Muscle of leg (tissue), 16 donors: ENCODE data around the gene ZNF267. TPM values are rescaled to one million over a fixed set of nuclear protein-coding genes. Genes with fewer than 3 reads are reported as not detected.
"Not testable (repeated sequence)": the region's sequence is repeated elsewhere in the genome, so short reads cannot be mapped to it uniquely, and the experiment has no call there.

Source experiments
- DNase-seq: peaks from one replicate; pipeline ENCODE4 v3.0.0; 2013
- H3K27ac ChIP-seq: one replicate; pipeline ENCODE4 v1.5.1; 2013; ENCODE audit warnings: mild to moderate bottlenecking, low read length, control low read depth
- H3K27me3 ChIP-seq: one replicate; pipeline ENCODE4 v1.6.1; 2013; ENCODE audit warnings: low read length; ENCODE audit not compliant: control insufficient read depth, insufficient read depth
- H3K36me3 ChIP-seq: one replicate; pipeline ENCODE4 v1.6.1; 2013; ENCODE audit warnings: low read length; ENCODE audit not compliant: control insufficient read depth, insufficient read depth
- H3K4me1 ChIP-seq: one replicate; pipeline ENCODE4 v1.6.1; 2013; ENCODE audit warnings: low read length; ENCODE audit not compliant: control insufficient read depth, insufficient read depth
- H3K4me3 ChIP-seq: one replicate; pipeline ENCODE4 v1.5.1; 2013; ENCODE audit warnings: low read length, control low read depth
- H3K9me3 ChIP-seq: replicated peaks from 2 replicates; pipeline ENCODE4 v1.6.1; 2013; ENCODE audit warnings: low read depth, low read length; ENCODE audit not compliant: control insufficient read depth
- WGBS: methylation state at CpG from one replicate; pipeline ENCODE4 v1.1.5; 2013; ENCODE audit warnings: missing lambda C conversion rate; ENCODE audit not compliant: insufficient coverage; 5-methylcytosine and 5-hydroxymethylcytosine counted together
- long read RNA-seq, 11 donors: transcript quantifications; one replicate each; lab custom pipeline, GENCODE V29; 2026
- polyA plus RNA-seq, 8 donors: library from polyadenylated mRNA; unstranded; fragments of 120-200 nt; gene quantifications; one replicate each; pipeline versions ENCODE4 v1.2.1 to v1.2.3, GENCODE V29; 2013; ENCODE audit warnings: inconsistent platforms in 1 of 8, low replicate concordance in 1 of 8; ENCODE audit not compliant: insufficient read length in 8 of 8, insufficient read depth in 1 of 8
- total RNA-seq: library from RNA; stranded (reverse); fragments of 120-200 nt; gene quantifications from one replicate; pipeline ENCODE4 v1.2.4, GENCODE V29; 2013

ZNF267 gene
- total RNA-seq (10.4 TPM), polyA plus RNA-seq (10 to 100 TPM in 1 of 8 donors, 1 to 10 TPM in 7; 6.2 to 10.1 (median 7.1) TPM)
- long read RNA-seq, donor 1, full-length matches to known transcripts: 4 of 4 reads
- long read RNA-seq, donor 1, partial matches to known transcripts: 0 of 4 reads
- long read RNA-seq, donor 1, other reads (novel, unspliced or antisense): 0 of 4 reads
- long read RNA-seq, donor 2: 0 reads
- long read RNA-seq, donor 3, full-length matches to known transcripts: 8 of 8 reads
- long read RNA-seq, donor 3, partial matches to known transcripts: 0 of 8 reads
- long read RNA-seq, donor 3, other reads (novel, unspliced or antisense): 0 of 8 reads
- long read RNA-seq, donor 4, partial matches to known transcripts: 0 of 4 reads
- long read RNA-seq, donor 4, other reads (novel, unspliced or antisense): 0 of 4 reads
- long read RNA-seq, donor 5, full-length matches to known transcripts: 5 of 5 reads
- long read RNA-seq, donor 5, partial matches to known transcripts: 0 of 5 reads
- long read RNA-seq, donor 5, other reads (novel, unspliced or antisense): 0 of 5 reads
- long read RNA-seq, donor 6, full-length matches to known transcripts: 5 of 5 reads
- long read RNA-seq, donor 6, partial matches to known transcripts: 0 of 5 reads
- long read RNA-seq, donor 6, other reads (novel, unspliced or antisense): 0 of 5 reads
- long read RNA-seq, donor 7, full-length matches to known transcripts: 4 of 4 reads
- long read RNA-seq, donor 7, partial matches to known transcripts: 0 of 4 reads
- long read RNA-seq, donor 7, other reads (novel, unspliced or antisense): 0 of 4 reads
- long read RNA-seq, donor 8, partial matches to known transcripts: 0 of 2 reads
- long read RNA-seq, donor 8, other reads (novel, unspliced or antisense): 0 of 2 reads
- long read RNA-seq, donor 9, partial matches to known transcripts: 0 of 1 reads
- long read RNA-seq, donor 9, other reads (novel, unspliced or antisense): 0 of 1 reads
- long read RNA-seq, donor 10, full-length matches to known transcripts: 13 of 13 reads
- long read RNA-seq, donor 10, partial matches to known transcripts: 0 of 13 reads
- long read RNA-seq, donor 10, other reads (novel, unspliced or antisense): 0 of 13 reads
- long read RNA-seq, donor 11, full-length matches to known transcripts: 4 of 4 reads
- long read RNA-seq, donor 11, partial matches to known transcripts: 0 of 4 reads
- long read RNA-seq, donor 11, other reads (novel, unspliced or antisense): 0 of 4 reads

- Histone ChIP-seq H3K9me3 (no peaks in the 10 kb centered on the region), H3K4me3 (peak within 1 kb of the TSS; percentile 78), H3K27ac (peak within 1 kb of the TSS; percentile 95), H3K4me1 (peaks cover 19% of the 10 kb centered on the region), H3K27me3 (no peaks in the 10 kb centered on the region), H3K36me3 (no peaks in the 10 kb centered on the region)
- under 1% methylated on average over 54 of the region's 57 CpGs for WGBS
- peak; percentile 98 for DNase-seq
These were observed at the start of gene ZNF267 for GRCh38 chr16:31873556-31874365. Gene ZNF267, plus strand, starts transcription at chr16:31873807. Its CDS starts 160 bp downstream, at chr16:31873967.

- H3K4me1 ChIP-seq: no peaks in the 10 kb centered on the region
- no peak overlapping the region for H3K27ac ChIP-seq
- H3K36me3 ChIP-seq: no peaks in the 10 kb centered on the region
- peaks cover 3% of the 10 kb centered on the region for H3K9me3 ChIP-seq
- no peak for DNase-seq
- no peaks in the 10 kb centered on the region for H3K27me3 ChIP-seq
- no peak overlapping the region for H3K4me3 ChIP-seq
- WGBS: 0% methylated on average over 1 of the region's 3 CpGs
These were observed 40.6 kb upstream of the ZNF267 start for GRCh38 chr16:31833047-31833446.

- not testable (repeated sequence) for H3K4me1 ChIP-seq, DNase-seq, H3K36me3 ChIP-seq, H3K27me3 ChIP-seq, H3K27ac ChIP-seq, H3K4me3 ChIP-seq
- H3K9me3 ChIP-seq: peaks cover 13% of the 10 kb centered on the region
- 97% methylated on average over 7 of the region's 31 CpGs for WGBS
These were observed 37.2 kb upstream of the ZNF267 start for GRCh38 chr16:31836396-31836795.

GRCh38 chr16:31842864-31843263 lies 30.7 kb upstream of the ZNF267 start:
- no peak overlapping the region for H3K4me3 ChIP-seq
- H3K9me3 ChIP-seq: peaks cover 17% of the 10 kb centered on the region
- DNase-seq: no peak
- H3K27me3 ChIP-seq: no peaks in the 10 kb centered on the region
- H3K4me1 ChIP-seq: no peaks in the 10 kb centered on the region
- H3K27ac ChIP-seq: no peak overlapping the region
- WGBS: 93% methylated on average over 2 of the region's 7 CpGs
- H3K36me3 ChIP-seq: no peaks in the 10 kb centered on the region

- no CpG with 5 or more reads among the region's 2 CpGs for WGBS
- not testable (repeated sequence) for H3K27me3 ChIP-seq, H3K27ac ChIP-seq, DNase-seq, H3K36me3 ChIP-seq, H3K9me3 ChIP-seq, H3K4me1 ChIP-seq, H3K4me3 ChIP-seq
These were observed 25.0 kb upstream of the ZNF267 start for GRCh38 chr16:31848572-31848971.

GRCh38 chr16:31853291-31853690 lies 20.3 kb upstream of the ZNF267 start:
- no peak overlapping the region for H3K27ac ChIP-seq
- no peaks in the 10 kb centered on the region for H3K36me3 ChIP-seq
- no CpG with 5 or more reads among the region's 2 CpGs for WGBS
- no peaks in the 10 kb centered on the region for H3K4me1 ChIP-seq
- peaks cover 4% of the 10 kb centered on the region for H3K9me3 ChIP-seq
- no peaks in the 10 kb centered on the region for H3K27me3 ChIP-seq
- no peak for DNase-seq
- H3K4me3 ChIP-seq: no peak overlapping the region

GRCh38 chr16:31860508-31860907 lies 13.1 kb upstream of the ZNF267 start:
- WGBS: no CpG with 5 or more reads among the region's 3 CpGs
- Histone ChIP-seq H3K4me1 (no peaks in the 10 kb centered on the region), H3K4me3 (no peak overlapping the region), H3K9me3 (no peaks in the 10 kb centered on the region), H3K36me3 (no peaks in the 10 kb centered on the region), H3K27ac (no peak overlapping the region), H3K27me3 (peaks cover 3% of the 10 kb centered on the region)
- DNase-seq: no peak

GRCh38 chr16:31861455-31861854 lies 12.2 kb upstream of the ZNF267 start:
- H3K4me3 ChIP-seq: no peak overlapping the region
- no peaks in the 10 kb centered on the region for H3K9me3 ChIP-seq
- no peaks in the 10 kb centered on the region for H3K4me1 ChIP-seq
- no peaks in the 10 kb centered on the region for H3K36me3 ChIP-seq
- DNase-seq: no peak
- peaks cover 3% of the 10 kb centered on the region for H3K27me3 ChIP-seq
- WGBS: 74% methylated on average over 3 of the region's 4 CpGs
- H3K27ac ChIP-seq: no peak overlapping the region

GRCh38 chr16:31862761-31863160 lies 10.8 kb upstream of the ZNF267 start:
- no peak overlapping the region for H3K27ac ChIP-seq
- H3K4me3 ChIP-seq: no peak overlapping the region
- no CpG with 5 or more reads among the region's 3 CpGs for WGBS
- no peaks in the 10 kb centered on the region for H3K36me3 ChIP-seq
- peaks cover 3% of the 10 kb centered on the region for H3K27me3 ChIP-seq
- H3K4me1 ChIP-seq: no peaks in the 10 kb centered on the region
- H3K9me3 ChIP-seq: no peaks in the 10 kb centered on the region
- DNase-seq: no peak
